HepG2 (cell line): ENCODE results near the gene PTPRU. TPM values are rescaled to one million over a fixed set of nuclear protein-coding genes. Genes with fewer than 3 reads are reported as not detected.

ENCODE experiments used
- ATAC-seq: fragments of 200-7000 bp; cut with Tn5 transposase; 3 replicates; pipeline ENCODE4 v1.9.1; 2020; ENCODE audit warnings: mild to moderate bottlenecking, moderate library complexity
- BruUV-seq: library from RNA; stranded (reverse); fragments of 400-500 nt; replicated peaks from 2 replicates; lab custom pipeline; 2021; lab: Mats Ljungman, UMichigan
- CTCF ChIA-PET: fragments of 300-600 bp; formaldehyde crosslinking; extraction: SDS; loops from one replicate; lab custom pipeline; 2021; ENCODE audit warnings: low total read pairs, inconsistent platforms, low intra/inter-chr PET ratio; lab: Yijun Ruan, JAX
- POLR2A ChIA-PET: fragments of 350-600 bp; sonication (Branson Sonifier 250); formaldehyde crosslinking; loops from one replicate; lab custom pipeline; 2020; ENCODE audit warnings: antibody characterized with exemption, inconsistent platforms; lab: Yijun Ruan, JAX
- DNase-seq: peaks from one replicate; pipeline ENCODE4 v3.0.0-alpha.2; 2015; ENCODE audit warnings: low spot score
- FAIRE-seq: peaks from 3 replicates; lab custom pipeline; 2011; peaks lifted over from hg19 to GRCh38; lab: Jason Lieb, UNC
- H2AFZ ChIP-seq: one replicate; pipeline ENCODE4 v1.6.1; 2011; ENCODE audit warnings: low read length, inconsistent platforms
- H3K27ac ChIP-seq: fragments of 300-600 bp; 3 replicates; pipeline ENCODE4 v1.8.0; 2011; ENCODE audit warnings: mixed run types, mild to moderate bottlenecking, mixed read lengths, low read length, inconsistent platforms; ENCODE audit not compliant: insufficient read depth; ENCODE audit errors: extremely low read length
- H3K27me3 ChIP-seq, 2 experiments: fragments of 200-600 bp in 1 of 2; 2 replicates in 1 of 2; 3 replicates in 1 of 2; pipeline versions ENCODE4 v1.6.0 to v1.8.0; 2011; ENCODE audit warnings: low read length in 2 of 2, mild to moderate bottlenecking in 2 of 2, moderate library complexity in 2 of 2, inconsistent platforms in 1 of 2; ENCODE audit not compliant: insufficient read depth in 2 of 2, control insufficient read depth in 1 of 2
- H3K36me3 ChIP-seq, 2 experiments: fragments of 200-600 bp in 1 of 2; replicated peaks in 1 of 2; 2 replicates in 1 of 2; 3 replicates in 1 of 2; pipeline versions ENCODE4 v1.5.1 to v1.8.0; 2011; ENCODE audit warnings: low read length in 2 of 2, inconsistent platforms in 1 of 2; ENCODE audit not compliant: insufficient read depth in 2 of 2, control insufficient read depth in 1 of 2
- H3K4me1 ChIP-seq: 2 replicates; pipeline ENCODE4 v1.5.1; 2012; ENCODE audit warnings: low read length, inconsistent platforms; ENCODE audit not compliant: insufficient read depth
- H3K4me2 ChIP-seq: 2 replicates; pipeline ENCODE4 v1.6.0; 2011; ENCODE audit warnings: low read depth, low read length, inconsistent platforms
- H3K4me3 ChIP-seq, 3 experiments: fragments of 200-600 bp in 1 of 3; sonication (generic), shearing (Covaris generic) in 1 of 3; replicated peaks in 1 of 3; 2 replicates each; pipeline ENCODE4 v1.5.1; 2011 to 2016; ENCODE audit warnings: low read length in 3 of 3, inconsistent platforms in 2 of 3, low read depth in 2 of 3, mild to moderate bottlenecking in 2 of 3, control low read depth in 1 of 3, mixed read lengths in 1 of 3; ENCODE audit not compliant: insufficient read depth in 1 of 3
- H3K79me2 ChIP-seq: one replicate; pipeline ENCODE4 v1.6.1; 2011; ENCODE audit warnings: low read length, inconsistent platforms; ENCODE audit not compliant: insufficient read depth
- H3K9ac ChIP-seq: 2 replicates; pipeline ENCODE4 v1.6.0; 2011; ENCODE audit warnings: mild to moderate bottlenecking, low read depth, low read length, inconsistent platforms; ENCODE audit not compliant: insufficient read depth
- H3K9me3 ChIP-seq: 2 replicates; pipeline ENCODE4 v1.5.1; 2012; ENCODE audit warnings: mild to moderate bottlenecking, low read length
- H4K20me1 ChIP-seq: 2 replicates; pipeline ENCODE4 v1.6.0; 2011; ENCODE audit warnings: inconsistent platforms, mild to moderate bottlenecking, low read length, moderate library complexity; ENCODE audit not compliant: insufficient read depth
- ETS1 ChIP-seq: sonication (generic); formaldehyde crosslinking; IDR thresholded peaks from 2 replicates; pipeline ENCODE4 v1.4.0; 2020; ENCODE audit warnings: missing genetic modification reagents
- MEIS1 ChIP-seq: sonication (generic); formaldehyde crosslinking; IDR thresholded peaks from 2 replicates; pipeline ENCODE4 v1.9.0; 2021; ENCODE audit warnings: mild to moderate bottlenecking, missing genetic modification reagents, moderate library complexity, borderline replicate concordance
- TEAD3 ChIP-seq: optimal IDR thresholded peaks from 2 replicates; pipeline ENCODE3; 2016; ENCODE audit warnings: borderline replicate concordance
- ZBTB46 ChIP-seq: sonication (generic); formaldehyde crosslinking; IDR thresholded peaks from 2 replicates; pipeline ENCODE4 v1.4.0; 2020; ENCODE audit warnings: mild to moderate bottlenecking, missing genetic modification reagents, borderline replicate concordance
- ZNF10 ChIP-seq: sonication (generic); formaldehyde crosslinking; IDR thresholded peaks from 2 replicates; pipeline ENCODE4 v1.4.0; 2020; ENCODE audit warnings: mild to moderate bottlenecking, low read depth, missing genetic modification reagents, borderline replicate concordance
- ZNF331 ChIP-seq: sonication (generic); formaldehyde crosslinking; IDR thresholded peaks from 2 replicates; pipeline ENCODE4 v1.4.0; 2020; ENCODE audit warnings: missing genetic modification reagents
- ZNF512 ChIP-seq: sonication (generic); formaldehyde crosslinking; IDR thresholded peaks from 2 replicates; pipeline ENCODE4 v1.4.0; 2020; ENCODE audit warnings: mild to moderate bottlenecking, missing genetic modification reagents
- ZNF746 ChIP-seq: sonication (generic); formaldehyde crosslinking; IDR thresholded peaks from 2 replicates; pipeline ENCODE4 v1.8.0; 2022; ENCODE audit warnings: mild to moderate bottlenecking, missing genetic modification reagents
- ZNF839 ChIP-seq: sonication (generic); formaldehyde crosslinking; IDR thresholded peaks from 2 replicates; pipeline ENCODE4 v1.4.0; 2020; ENCODE audit warnings: missing genetic modification reagents, mild to moderate bottlenecking, borderline replicate concordance
- WGBS: methylation state at CpG from one replicate; pipeline ENCODE4 v1.1.6; 2017; ENCODE audit warnings: low lambda C conversion rate; 5-methylcytosine and 5-hydroxymethylcytosine counted together
- in situ Hi-C: cut with HindIII; loops from 2 replicates; pipeline ENCODE4 v1.10.0; 2017; ENCODE audit warnings: low pct_unique_long_range_greater_than_20kb; ENCODE audit not compliant: extremely low pct_ligation_motif_present
- intact Hi-C: fragments of 100-400 bp; cut with micrococcal nuclease; formaldehyde crosslinking; loops from one replicate; pipeline ENCODE4 v1.10.0; 2022; ENCODE audit not compliant: unreplicated experiment
- polyA plus RNA-seq, 8 experiments: library from polyadenylated mRNA; depleted of rRNA in 3 of 8; stranded (reverse) in 7 of 8; unstranded in 1 of 8; fragments of >200 nt; fragmentation: Illumina TruSeq in 4 of 8; extraction: Trizol in 4 of 8; gene quantifications; 2 replicates each; pipeline versions ENCODE4 v1.2.1 to v1.2.3, GENCODE V29; 2011 to 2016; ENCODE audit warnings: low read depth in 4 of 8, missing spikeins in 1 of 8, mixed read lengths in 1 of 8; ENCODE audit not compliant: insufficient read depth in 1 of 8
- total RNA-seq, 5 experiments: library from RNA; depleted of rRNA; stranded (reverse); fragments of >200 nt; fragmentation: Illumina TruSeq; extraction: Trizol; gene quantifications; 2 replicates each; pipeline ENCODE4 v1.2.3, GENCODE V29; 2016; ENCODE audit warnings: low read depth in 1 of 5
- TF ChIP-seq, protein P1 (sequence below): IDR thresholded peaks from 2 replicates; pipeline ENCODE4 v1.6.1; 2012; ENCODE audit warnings: low read length, improper control_type of control experiment
- TF ChIP-seq, protein P2 (sequence below): sonication (generic); formaldehyde crosslinking; IDR thresholded peaks from 2 replicates; pipeline ENCODE4 v1.5.0; 2020; ENCODE audit warnings: mild to moderate bottlenecking, missing genetic modification reagents

PTPRU gene
- total and polyA plus RNA-seq, 2 of the 13 experiments (the other 11 are each of a cell fraction or from before 2014, with no cell fraction given), result 21.6 to 22.3 TPM

DNA sequence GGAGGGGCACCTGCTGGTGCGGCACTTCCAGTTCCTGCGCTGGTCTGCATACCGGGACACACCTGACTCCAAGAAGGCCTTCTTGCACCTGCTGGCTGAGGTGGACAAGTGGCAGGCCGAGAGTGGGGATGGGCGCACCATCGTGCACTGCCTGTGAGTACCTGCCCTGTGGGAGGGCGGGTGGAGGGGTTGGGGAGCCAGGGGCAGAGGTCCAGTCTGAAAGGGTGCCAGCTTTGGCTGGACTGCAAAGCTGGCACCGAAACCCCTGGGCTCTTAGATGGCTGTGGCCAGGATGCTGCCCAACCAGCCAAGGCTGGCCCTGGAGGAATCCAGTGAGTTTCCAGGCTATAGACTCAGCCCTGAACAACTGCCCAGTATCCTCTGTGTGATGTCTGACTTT, 87.3 kb downstream of the PTPRU start (continued):
- no peak for TF ChIP-seq ZBTB46 (CRISPR knock-in tag)
- TF ChIP-seq ETS1 (CRISPR knock-in tag), result no peak
- TF ChIP-seq ZNF839, result no peak
- TF ChIP-seq ZNF10 (CRISPR knock-in tag), result no peak
- TF ChIP-seq ZNF746 (CRISPR knock-in tag), result no peak

GRCh38 chr1:29324202-29324601, 87.9 kb downstream of the PTPRU start:
- WGBS, result 95% methylated on average over 10 of the region's 10 CpGs
- no TSS peak for BruUV-seq
- TF ChIP-seq ZNF512 (CRISPR knock-in tag) (no peak), MEIS1 (CRISPR knock-in tag) (no peak), ZNF331 (CRISPR knock-in tag) (no peak), TEAD3 (no peak)
- TF ChIP-seq, protein P1, sequence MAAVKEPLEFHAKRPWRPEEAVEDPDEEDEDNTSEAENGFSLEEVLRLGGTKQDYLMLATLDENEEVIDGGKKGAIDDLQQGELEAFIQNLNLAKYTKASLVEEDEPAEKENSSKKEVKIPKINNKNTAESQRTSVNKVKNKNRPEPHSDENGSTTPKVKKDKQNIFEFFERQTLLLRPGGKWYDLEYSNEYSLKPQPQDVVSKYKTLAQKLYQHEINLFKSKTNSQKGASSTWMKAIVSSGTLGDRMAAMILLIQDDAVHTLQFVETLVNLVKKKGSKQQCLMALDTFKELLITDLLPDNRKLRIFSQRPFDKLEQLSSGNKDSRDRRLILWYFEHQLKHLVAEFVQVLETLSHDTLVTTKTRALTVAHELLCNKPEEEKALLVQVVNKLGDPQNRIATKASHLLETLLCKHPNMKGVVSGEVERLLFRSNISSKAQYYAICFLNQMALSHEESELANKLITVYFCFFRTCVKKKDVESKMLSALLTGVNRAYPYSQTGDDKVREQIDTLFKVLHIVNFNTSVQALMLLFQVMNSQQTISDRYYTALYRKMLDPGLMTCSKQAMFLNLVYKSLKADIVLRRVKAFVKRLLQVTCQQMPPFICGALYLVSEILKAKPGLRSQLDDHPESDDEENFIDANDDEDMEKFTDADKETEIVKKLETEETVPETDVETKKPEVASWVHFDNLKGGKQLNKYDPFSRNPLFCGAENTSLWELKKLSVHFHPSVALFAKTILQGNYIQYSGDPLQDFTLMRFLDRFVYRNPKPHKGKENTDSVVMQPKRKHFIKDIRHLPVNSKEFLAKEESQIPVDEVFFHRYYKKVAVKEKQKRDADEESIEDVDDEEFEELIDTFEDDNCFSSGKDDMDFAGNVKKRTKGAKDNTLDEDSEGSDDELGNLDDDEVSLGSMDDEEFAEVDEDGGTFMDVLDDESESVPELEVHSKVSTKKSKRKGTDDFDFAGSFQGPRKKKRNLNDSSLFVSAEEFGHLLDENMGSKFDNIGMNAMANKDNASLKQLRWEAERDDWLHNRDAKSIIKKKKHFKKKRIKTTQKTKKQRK, result no peak
- TF ChIP-seq, protein P2, sequence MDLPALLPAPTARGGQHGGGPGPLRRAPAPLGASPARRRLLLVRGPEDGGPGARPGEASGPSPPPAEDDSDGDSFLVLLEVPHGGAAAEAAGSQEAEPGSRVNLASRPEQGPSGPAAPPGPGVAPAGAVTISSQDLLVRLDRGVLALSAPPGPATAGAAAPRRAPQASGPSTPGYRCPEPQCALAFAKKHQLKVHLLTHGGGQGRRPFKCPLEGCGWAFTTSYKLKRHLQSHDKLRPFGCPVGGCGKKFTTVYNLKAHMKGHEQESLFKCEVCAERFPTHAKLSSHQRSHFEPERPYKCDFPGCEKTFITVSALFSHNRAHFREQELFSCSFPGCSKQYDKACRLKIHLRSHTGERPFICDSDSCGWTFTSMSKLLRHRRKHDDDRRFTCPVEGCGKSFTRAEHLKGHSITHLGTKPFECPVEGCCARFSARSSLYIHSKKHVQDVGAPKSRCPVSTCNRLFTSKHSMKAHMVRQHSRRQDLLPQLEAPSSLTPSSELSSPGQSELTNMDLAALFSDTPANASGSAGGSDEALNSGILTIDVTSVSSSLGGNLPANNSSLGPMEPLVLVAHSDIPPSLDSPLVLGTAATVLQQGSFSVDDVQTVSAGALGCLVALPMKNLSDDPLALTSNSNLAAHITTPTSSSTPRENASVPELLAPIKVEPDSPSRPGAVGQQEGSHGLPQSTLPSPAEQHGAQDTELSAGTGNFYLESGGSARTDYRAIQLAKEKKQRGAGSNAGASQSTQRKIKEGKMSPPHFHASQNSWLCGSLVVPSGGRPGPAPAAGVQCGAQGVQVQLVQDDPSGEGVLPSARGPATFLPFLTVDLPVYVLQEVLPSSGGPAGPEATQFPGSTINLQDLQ (CRISPR knock-in tag), result no peak

More at GRCh38 chr1:29324202-29324601, 87.9 kb downstream of the PTPRU start:
- Histone ChIP-seq H3K9me3 (no peaks in the 10 kb centered on the region), H3K4me2 (no peak overlapping the region), H3K36me3 (peaks cover 0 to 3% of the 10 kb centered on the region in 2 experiments; a peak in 3 of 5 replicates), H3K9ac (no peak overlapping the region), H3K4me1 (peaks cover 9% of the 10 kb centered on the region), H3K27ac (no peak overlapping the region), H2AFZ (no peak overlapping the region), H3K27me3 (no peaks in the 10 kb centered on the region), H4K20me1 (no peaks in the 10 kb centered on the region), H3K4me3 (no peak overlapping the region), H3K79me2 (no peaks in the 10 kb centered on the region)
- ATAC-seq (no peak), FAIRE-seq (no peak), DNase-seq (no peak)
- ChIA-PET CTCF (no interaction called here), POLR2A (no interaction called here)
- in situ Hi-C loops, result no loop called here
- intact Hi-C loops, result no loop called here
